ENCODE measurements around the gene ANKRD45. TPM values are rescaled to one million over a fixed set of nuclear protein-coding genes. Genes with fewer than 3 reads are reported as not detected.
"Not testable (repeated sequence)": the region's sequence is repeated elsewhere in the genome, so short reads cannot be mapped to it uniquely, and the experiment has no call there.

The ANKRD45 gene
- not detected in 2 replicates for total RNA-seq

DNA sequence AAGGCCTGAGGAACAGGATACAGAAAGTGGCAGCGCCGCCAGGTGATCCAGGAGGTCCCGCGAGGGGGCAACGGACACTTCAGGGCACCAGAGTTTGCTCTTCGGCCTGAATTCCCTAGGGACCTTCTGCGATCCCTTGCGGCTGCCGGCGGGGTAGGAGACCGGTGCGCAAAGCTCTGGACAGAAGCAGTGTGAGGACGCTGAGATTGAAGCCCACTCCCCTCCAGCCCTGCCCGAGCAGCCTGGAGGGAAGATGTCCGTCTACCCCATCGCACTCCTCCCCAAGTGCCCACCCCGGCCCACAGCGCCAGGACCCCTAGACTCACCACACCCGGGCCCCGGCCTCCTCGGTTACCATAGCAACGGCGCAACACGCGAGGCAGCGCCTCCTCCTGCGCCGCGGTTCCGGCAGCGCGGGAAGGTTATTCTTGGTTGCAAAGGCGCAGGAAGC lies at the start of gene ANKRD45:
Gene ANKRD45 (minus strand): TSS at position 361 of the 451 bp plus-strand sequence. CDS start 10,433 bp downstream, outside the sequence.
- H3K9me3 Mint-ChIP-seq = no peaks in the 10 kb centered on the region
- H3K36me3 Mint-ChIP-seq (ENCODE audit: low read depth) = no peaks in the 10 kb centered on the region
- H3K27ac Mint-ChIP-seq = no peak within 1 kb of the TSS
- H3K27me3 Mint-ChIP-seq (ENCODE audit: insufficient read depth) = peaks cover 10% of the 10 kb centered on the region
- DNase-seq (ENCODE audit: low spot score) = no peak
- no peaks in the 10 kb centered on the region for H3K4me1 Mint-ChIP-seq (ENCODE audit: low read depth)
- intact Hi-C loops (cut with micrococcal nuclease) = no loop called here
- no peak within 1 kb of the TSS for H3K4me3 Mint-ChIP-seq

GRCh38 chr1:173717238-173717637 lies 47.6 kb upstream of the ANKRD45 start:
- DNase-seq (ENCODE audit: low spot score) = no peak
- Mint-ChIP-seq H3K9me3 (peaks cover 6% of the 10 kb centered on the region), H3K27me3 (ENCODE audit: insufficient read depth) (peaks cover 2% of the 10 kb centered on the region), H3K4me1 (ENCODE audit: low read depth) (peaks cover 48% of the 10 kb centered on the region), H3K4me3 (peak overlapping the region; percentile 11), H3K36me3 (ENCODE audit: low read depth) (peaks cover 21% of the 10 kb centered on the region), H3K27ac (no peak overlapping the region)
- intact Hi-C loops (cut with micrococcal nuclease) = no loop called here

GRCh38 chr1:173715538-173715844 lies 45.8 kb upstream of the ANKRD45 start:
- peaks cover 6% of the 10 kb centered on the region for H3K9me3 Mint-ChIP-seq
- H3K27me3 Mint-ChIP-seq (ENCODE audit: insufficient read depth) = peaks cover 12% of the 10 kb centered on the region
- H3K27ac Mint-ChIP-seq = peak overlapping the region; percentile 98
- peak overlapping the region; percentile 93 for H3K4me3 Mint-ChIP-seq
- intact Hi-C loops (cut with micrococcal nuclease) = loop anchor here (1.0 to 2.0 kb wide), 8 partner anchors 109 to 1183 kb away; partner anchors contain the start of genes CENPL, DARS2, PRDX6 and RABGAP1L
- H3K36me3 Mint-ChIP-seq (ENCODE audit: low read depth) = peaks cover 8% of the 10 kb centered on the region
- DNase-seq (ENCODE audit: low spot score) = no peak
- H3K4me1 Mint-ChIP-seq (ENCODE audit: low read depth) = peaks cover 34% of the 10 kb centered on the region

GRCh38 chr1:173714759-173715537 lies 45.3 kb upstream of the ANKRD45 start, which contains the start of gene KLHL20:
TSS of gene KLHL20 (plus strand) at chr1:173714981. CDS start at chr1:173716044, 1,063 bp downstream.
- DNase-seq (ENCODE audit: low spot score) = peak; percentile 84
- intact Hi-C loops (cut with micrococcal nuclease) = loop anchor here (1.0 to 2.0 kb wide), 10 partner anchors 109 to 1183 kb away; partner anchors contain the start of genes CENPL, DARS2, PRDX6 and RABGAP1L
- H3K36me3 Mint-ChIP-seq (ENCODE audit: low read depth) = peaks cover 4% of the 10 kb centered on the region

GRCh38 chr1:173714441-173714758 lies 44.7 kb upstream of the ANKRD45 start:
- DNase-seq (ENCODE audit: low spot score) = no peak
- H3K4me3 Mint-ChIP-seq = peak overlapping the region; percentile 93
- H3K9me3 Mint-ChIP-seq = peaks cover 6% of the 10 kb centered on the region
- H3K27me3 Mint-ChIP-seq (ENCODE audit: insufficient read depth) = peaks cover 15% of the 10 kb centered on the region
- intact Hi-C loops (cut with micrococcal nuclease) = loop anchor here (1.0 to 2.0 kb wide), 5 partner anchors 154 to 972 kb away; partner anchors contain the start of genes RABGAP1L, RC3H1 and ZBTB37
- peaks cover 4% of the 10 kb centered on the region for H3K36me3 Mint-ChIP-seq (ENCODE audit: low read depth)
- peak overlapping the region; percentile 98 for H3K27ac Mint-ChIP-seq
- peaks cover 30% of the 10 kb centered on the region for H3K4me1 Mint-ChIP-seq (ENCODE audit: low read depth)

More at GRCh38 chr1:173714759-173715537, 45.3 kb upstream of the ANKRD45 start, which contains the start of gene KLHL20:
- H3K27ac Mint-ChIP-seq = peak within 1 kb of the TSS; percentile 98
- peak within 1 kb of the TSS; percentile 93 for H3K4me3 Mint-ChIP-seq
- H3K4me1 Mint-ChIP-seq (ENCODE audit: low read depth) = peaks cover 30% of the 10 kb centered on the region
- H3K27me3 Mint-ChIP-seq (ENCODE audit: insufficient read depth) = peaks cover 14% of the 10 kb centered on the region
- H3K9me3 Mint-ChIP-seq = peaks cover 6% of the 10 kb centered on the region

DNA sequence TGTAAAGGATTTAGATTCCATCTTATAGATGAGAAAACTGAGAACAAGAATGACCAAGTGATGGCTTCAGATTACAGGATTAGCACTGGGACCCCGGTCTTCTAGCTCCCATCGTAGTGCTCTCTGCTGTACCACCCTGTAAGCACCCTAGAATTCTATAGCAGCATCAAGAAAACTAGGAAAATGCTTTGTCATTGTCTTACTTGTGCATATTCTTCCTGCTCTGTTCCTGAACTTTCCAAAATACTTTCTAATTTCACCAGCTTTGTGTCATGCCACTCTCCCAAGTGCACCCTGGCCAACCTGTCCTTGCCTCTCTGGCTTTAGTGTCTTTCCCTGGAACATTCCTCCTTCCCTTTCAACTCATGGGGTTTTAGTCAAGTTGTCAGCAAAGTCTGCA lies 39.1 kb upstream of the ANKRD45 start:
- H3K27ac Mint-ChIP-seq = no peak overlapping the region
- no peaks in the 10 kb centered on the region for H3K36me3 Mint-ChIP-seq (ENCODE audit: low read depth)
- no peak overlapping the region for H3K4me3 Mint-ChIP-seq
- H3K27me3 Mint-ChIP-seq (ENCODE audit: insufficient read depth) = peaks cover 27% of the 10 kb centered on the region
- H3K9me3 Mint-ChIP-seq = no peaks in the 10 kb centered on the region
- intact Hi-C loops (cut with micrococcal nuclease) = no loop called here
- no peak for DNase-seq (ENCODE audit: low spot score)
- no peaks in the 10 kb centered on the region for H3K4me1 Mint-ChIP-seq (ENCODE audit: low read depth)

DNA sequence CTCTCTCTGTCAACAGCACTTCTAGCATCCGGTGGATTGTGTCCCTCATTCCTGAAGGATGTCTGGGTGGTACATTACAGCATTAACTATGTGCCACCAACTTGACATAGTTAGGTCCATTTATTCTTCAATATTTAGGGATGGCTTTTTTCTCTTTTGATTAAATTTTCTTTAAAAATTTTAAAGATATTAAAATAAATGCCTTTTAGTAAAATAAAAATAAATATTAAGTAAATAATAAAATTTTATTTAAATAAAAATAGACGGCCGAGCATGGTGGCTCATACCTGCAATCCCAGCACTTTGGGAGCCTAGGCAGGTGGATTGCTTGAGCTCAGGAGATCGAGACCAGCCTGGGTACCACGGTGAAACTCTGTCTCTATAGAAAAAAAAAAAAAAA lies 35.5 kb upstream of the ANKRD45 start:
- no peak overlapping the region for H3K27ac Mint-ChIP-seq
- no peaks in the 10 kb centered on the region for H3K9me3 Mint-ChIP-seq
- no peaks in the 10 kb centered on the region for H3K36me3 Mint-ChIP-seq (ENCODE audit: low read depth)
- peaks cover 12% of the 10 kb centered on the region for H3K27me3 Mint-ChIP-seq (ENCODE audit: insufficient read depth)
- no peak for DNase-seq (ENCODE audit: low spot score)
- intact Hi-C loops (cut with micrococcal nuclease) = no loop called here
- H3K4me3 Mint-ChIP-seq = no peak overlapping the region
- no peaks in the 10 kb centered on the region for H3K4me1 Mint-ChIP-seq (ENCODE audit: low read depth)

DNA sequence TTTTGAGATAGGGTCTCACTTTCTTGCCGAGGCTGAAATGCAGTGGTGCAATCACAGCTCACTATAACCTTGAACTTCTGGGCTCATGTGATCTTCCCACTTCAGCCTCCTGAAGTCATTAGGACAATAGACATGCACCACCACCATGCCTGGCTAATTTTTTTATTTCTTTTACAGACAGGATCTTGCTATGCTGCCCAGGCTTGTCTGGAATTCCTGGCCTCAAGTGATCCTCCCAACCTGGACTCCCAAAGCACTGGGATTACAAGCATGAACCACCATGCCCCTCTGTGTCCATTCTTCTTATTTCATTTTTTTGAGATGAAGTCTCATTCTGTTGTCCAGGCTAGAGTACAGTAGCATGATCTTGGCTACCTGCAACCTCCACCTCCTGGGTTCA lies 33.1 kb upstream of the ANKRD45 start:
- Mint-ChIP-seq H3K27me3 (ENCODE audit: insufficient read depth) (peaks cover 21% of the 10 kb centered on the region), H3K36me3 (ENCODE audit: low read depth) (no peaks in the 10 kb centered on the region), H3K4me3 (no peak overlapping the region), H3K9me3 (no peaks in the 10 kb centered on the region), H3K27ac (no peak overlapping the region), H3K4me1 (ENCODE audit: low read depth) (no peaks in the 10 kb centered on the region)
- intact Hi-C loops (cut with micrococcal nuclease) = no loop called here
- no peak for DNase-seq (ENCODE audit: low spot score)

GRCh38 chr1:173701299-173701698 lies 31.6 kb upstream of the ANKRD45 start:
- H3K4me1 Mint-ChIP-seq (ENCODE audit: low read depth); intact Hi-C loops (cut with micrococcal nuclease); H3K27ac Mint-ChIP-seq; H3K36me3 Mint-ChIP-seq (ENCODE audit: low read depth); H3K9me3 Mint-ChIP-seq; H3K4me3 Mint-ChIP-seq; DNase-seq (ENCODE audit: low spot score): not testable (repeated sequence)
- peaks cover 18% of the 10 kb centered on the region for H3K27me3 Mint-ChIP-seq (ENCODE audit: insufficient read depth)

DNA sequence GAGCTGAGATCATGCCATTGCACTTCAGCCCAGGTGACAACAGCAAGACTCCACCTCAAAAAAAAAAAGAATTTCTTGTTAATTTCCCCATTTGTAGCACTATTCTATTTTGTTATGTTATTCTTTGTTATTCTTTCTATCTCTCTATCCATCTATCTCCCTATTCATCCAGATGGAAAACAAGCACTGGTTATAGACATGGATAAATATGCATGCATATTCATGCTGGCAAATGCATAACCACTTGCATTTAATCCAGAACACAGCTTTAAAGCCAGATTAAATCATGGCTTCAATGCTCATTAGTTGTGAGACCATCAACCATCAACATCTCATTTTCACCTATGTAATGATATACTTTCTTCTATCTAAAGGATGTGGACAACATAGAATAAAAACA lies 23.6 kb upstream of the ANKRD45 start:
- H3K4me3 Mint-ChIP-seq = no peak overlapping the region
- no peaks in the 10 kb centered on the region for H3K36me3 Mint-ChIP-seq (ENCODE audit: low read depth)
- no peak overlapping the region for H3K27ac Mint-ChIP-seq
- no peaks in the 10 kb centered on the region for H3K4me1 Mint-ChIP-seq (ENCODE audit: low read depth)
- H3K27me3 Mint-ChIP-seq (ENCODE audit: insufficient read depth) = peaks cover 12% of the 10 kb centered on the region
- intact Hi-C loops (cut with micrococcal nuclease) = no loop called here
- DNase-seq (ENCODE audit: low spot score) = no peak
- H3K9me3 Mint-ChIP-seq = no peaks in the 10 kb centered on the region

- no peak overlapping the region for H3K27ac Mint-ChIP-seq
- H3K4me1 Mint-ChIP-seq (ENCODE audit: low read depth) = no peaks in the 10 kb centered on the region
- H3K36me3 Mint-ChIP-seq (ENCODE audit: low read depth) = no peaks in the 10 kb centered on the region
- no peaks in the 10 kb centered on the region for H3K9me3 Mint-ChIP-seq
- no peak overlapping the region for H3K4me3 Mint-ChIP-seq
- peaks cover 8% of the 10 kb centered on the region for H3K27me3 Mint-ChIP-seq (ENCODE audit: insufficient read depth)
- intact Hi-C loops (cut with micrococcal nuclease) = no loop called here
- no peak for DNase-seq (ENCODE audit: low spot score)
Measured at GRCh38 chr1:173688300-173688699, 18.6 kb upstream of the ANKRD45 start.

GRCh38 chr1:173685121-173685520 lies 15.5 kb upstream of the ANKRD45 start:
- H3K4me1 Mint-ChIP-seq (ENCODE audit: low read depth); H3K27ac Mint-ChIP-seq; H3K9me3 Mint-ChIP-seq; intact Hi-C loops (cut with micrococcal nuclease); DNase-seq (ENCODE audit: low spot score); H3K4me3 Mint-ChIP-seq; H3K36me3 Mint-ChIP-seq (ENCODE audit: low read depth): not testable (repeated sequence)
- H3K27me3 Mint-ChIP-seq (ENCODE audit: insufficient read depth) = peaks cover 11% of the 10 kb centered on the region

DNA sequence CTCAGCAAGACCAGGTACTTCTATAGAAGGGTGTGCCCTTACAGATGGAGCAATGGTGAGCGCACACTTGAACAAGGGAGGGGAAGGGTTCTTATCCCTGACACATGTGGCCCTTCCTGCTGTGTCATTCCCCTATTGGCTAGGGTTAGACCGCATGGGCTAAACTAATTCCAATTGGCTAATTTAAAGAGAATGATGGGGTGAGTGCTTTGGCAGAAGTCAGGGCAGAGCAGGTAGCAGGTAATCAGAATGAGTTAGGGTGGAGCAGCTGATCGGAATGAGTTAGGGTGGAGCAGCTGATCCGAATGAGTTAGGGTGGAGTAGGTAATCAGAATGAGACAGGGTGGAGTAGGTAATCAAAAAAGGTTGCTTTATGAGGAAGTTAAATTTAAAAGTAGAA lies 14.2 kb upstream of the ANKRD45 start:
- intact Hi-C loops (cut with micrococcal nuclease); H3K27me3 Mint-ChIP-seq (ENCODE audit: insufficient read depth); H3K27ac Mint-ChIP-seq; H3K36me3 Mint-ChIP-seq (ENCODE audit: low read depth); H3K4me1 Mint-ChIP-seq (ENCODE audit: low read depth); DNase-seq (ENCODE audit: low spot score); H3K4me3 Mint-ChIP-seq; H3K9me3 Mint-ChIP-seq: not testable (repeated sequence)

Measured in activated T-helper 1 cell treated with anti-CD3 and anti-CD28 coated beads, Interleukin-12 subunit alpha, Interleukin-12 subunit beta, Interleukin-2, Interleukin-4 antibody, amounts not matched to agents 30 ng/mL and 10 ng/mL and 1 ng/mL, durations not matched to agents 14 hours and 24 hours and 36 hours (primary cell).